SK-N-SH treated with all-trans-retinoic acid at 6 μM for 48 hours (cell line): Measurements from ENCODE around the gene DNAH14.
A peak's percentile ranks its signal among the peaks of the same experiment; 100 is the strongest.
"Not testable (repeated sequence)": the region's sequence is repeated elsewhere in the genome, so short reads cannot be mapped to it uniquely, and the experiment has no call there.

Experiments used
- ATAC-seq: fragments of 200-7000 bp; cut with Tn5 transposase; 3 replicates; pipeline ENCODE4 v1.9.1; 2020; ENCODE audit warnings: mild to moderate bottlenecking, moderate library complexity
- ARNTL ChIP-seq: fragments of 450-650 bp; formaldehyde crosslinking; IDR thresholded peaks from 2 replicates; pipeline ENCODE4 v1.5.0; 2020; ENCODE audit warnings: low read depth, mild to moderate bottlenecking, moderate library complexity, borderline replicate concordance
- BACH2 ChIP-seq: fragments of 250-450 bp; sonication (Bioruptor Pico); IDR thresholded peaks from 2 replicates; pipeline ENCODE4 v1.9.0; 2021; ENCODE audit warnings: mild to moderate bottlenecking, borderline replicate concordance
- CSDC2 ChIP-seq: fragments of 250-450 bp; sonication (Bioruptor Pico); IDR thresholded peaks from 2 replicates; pipeline ENCODE4 v1.5.0; 2020; ENCODE audit warnings: mild to moderate bottlenecking, moderate library complexity
- ESRRG ChIP-seq: fragments of 250-450 bp; sonication (Bioruptor Pico); IDR thresholded peaks from 2 replicates; pipeline ENCODE4 v1.6.1; 2021; ENCODE audit warnings: mild to moderate bottlenecking
- GLIS3 ChIP-seq: fragments of 250-450 bp; sonication (Bioruptor Pico); IDR thresholded peaks from 2 replicates; pipeline ENCODE4 v1.5.0; 2020; ENCODE audit warnings: mild to moderate bottlenecking, moderate library complexity
- ISL1 ChIP-seq: fragments of 250-450 bp; sonication (Bioruptor Pico); IDR thresholded peaks from 2 replicates; pipeline ENCODE4 v2.1.2; 2022; ENCODE audit warnings: mild to moderate bottlenecking, moderate library complexity
- OSR1 ChIP-seq: fragments of 250-450 bp; sonication (Bioruptor Pico); IDR thresholded peaks from 2 replicates; pipeline ENCODE4 v1.8.0; 2022; ENCODE audit warnings: moderate library complexity, mild to moderate bottlenecking, inconsistent platforms
- PPARA ChIP-seq: fragments of 250-450 bp; sonication (Bioruptor Pico); IDR thresholded peaks from 2 replicates; pipeline ENCODE4 v1.5.0; 2020; ENCODE audit warnings: mild to moderate bottlenecking, borderline replicate concordance
- SNAI2 ChIP-seq: fragments of 250-450 bp; sonication (Bioruptor Pico); IDR thresholded peaks from 2 replicates; pipeline ENCODE4 v1.5.0; 2020; ENCODE audit warnings: mild to moderate bottlenecking, moderate library complexity
- TCF4 ChIP-seq: fragments of 250-450 bp; sonication (Bioruptor Pico); IDR thresholded peaks from 2 replicates; pipeline ENCODE4 v1.8.0; 2021; ENCODE audit warnings: mild to moderate bottlenecking, moderate library complexity, borderline replicate concordance
- TOX ChIP-seq: fragments of 250-450 bp; sonication (Bioruptor Pico); IDR thresholded peaks from 2 replicates; pipeline ENCODE4 v1.8.0; 2021; ENCODE audit warnings: mild to moderate bottlenecking, moderate library complexity, borderline replicate concordance
- ZC3H10 ChIP-seq: fragments of 250-450 bp; sonication (Bioruptor Pico); IDR thresholded peaks from 2 replicates; pipeline ENCODE4 v1.5.1; 2021; ENCODE audit warnings: mild to moderate bottlenecking, moderate library complexity
- ZFP3 ChIP-seq: fragments of 250-450 bp; sonication (Bioruptor Pico); IDR thresholded peaks from 2 replicates; pipeline ENCODE4 v1.5.0; 2020; ENCODE audit warnings: mild to moderate bottlenecking, moderate library complexity
- ZFP30 ChIP-seq: fragments of 450-650 bp; formaldehyde crosslinking; IDR thresholded peaks from 2 replicates; pipeline ENCODE4 v1.5.0; 2022; ENCODE audit warnings: mild to moderate bottlenecking, moderate library complexity
- ZNF565 ChIP-seq: fragments of 450-650 bp; formaldehyde crosslinking; conservative IDR thresholded peaks from 2 replicates; pipeline ENCODE4 v1.5.0; 2020; ENCODE audit warnings: low read depth, mild to moderate bottlenecking, moderate library complexity
- ZNF70 ChIP-seq: fragments of 450-650 bp; formaldehyde crosslinking; IDR thresholded peaks from 2 replicates; pipeline ENCODE4 v1.5.0; 2020; ENCODE audit warnings: mild to moderate bottlenecking, moderate library complexity
- ZNF8 ChIP-seq: fragments of 450-650 bp; formaldehyde crosslinking; IDR thresholded peaks from 2 replicates; pipeline ENCODE4 v1.5.0; 2020; ENCODE audit warnings: mild to moderate bottlenecking, moderate library complexity
- TF ChIP-seq, protein P1 (sequence below): fragments of 250-450 bp; sonication (Bioruptor Pico); IDR thresholded peaks from 2 replicates; pipeline ENCODE4 v1.5.1; 2020; ENCODE audit warnings: low read depth, mild to moderate bottlenecking, moderate library complexity
- TF ChIP-seq, protein P2 (sequence below): fragments of 250-450 bp; sonication (Bioruptor Pico); IDR thresholded peaks from 2 replicates; pipeline ENCODE4 v1.8.0; 2020; ENCODE audit warnings: mild to moderate bottlenecking, moderate library complexity, borderline replicate concordance
- TF ChIP-seq, protein P3 (sequence below): fragments of 250-450 bp; sonication (Bioruptor Pico); IDR thresholded peaks from 2 replicates; pipeline ENCODE4 v1.8.0; 2021; ENCODE audit warnings: low read depth, mild to moderate bottlenecking, moderate library complexity, borderline replicate concordance
- TF ChIP-seq, protein P4 (sequence below): fragments of 250-450 bp; sonication (Bioruptor Pico); IDR thresholded peaks from 2 replicates; pipeline ENCODE4 v1.5.0; 2020; ENCODE audit warnings: mild to moderate bottlenecking, moderate library complexity
- TF ChIP-seq, protein P5 (sequence below): fragments of 250-450 bp; sonication (Bioruptor Pico); IDR thresholded peaks from 2 replicates; pipeline ENCODE4 v1.5.1; 2021; ENCODE audit warnings: mild to moderate bottlenecking, moderate library complexity

Gene DNAH14

DNA sequence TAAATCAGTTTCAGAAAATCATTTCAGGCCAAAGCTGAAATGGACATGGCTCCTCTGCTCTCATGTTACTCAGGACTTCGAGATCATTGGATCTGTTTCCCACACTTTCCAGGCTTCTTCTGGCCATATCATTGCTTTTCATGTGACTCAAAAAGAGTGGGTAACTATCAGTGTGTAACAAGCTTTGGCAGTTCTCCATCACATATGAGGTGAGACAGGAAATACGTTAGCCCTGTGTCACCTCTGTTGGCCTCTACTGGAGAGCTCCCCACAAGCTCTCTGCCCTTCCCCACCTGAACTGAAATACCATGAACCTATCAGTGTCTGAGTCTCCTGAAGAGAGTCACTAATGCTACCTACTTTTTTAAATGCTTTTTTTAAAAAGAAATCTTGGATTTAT lies 370.1 kb downstream of the DNAH14 start:
- no peak for TF ChIP-seq ZNF565
- TF ChIP-seq SNAI2 (CRISPR knock-in tag), result no peak
- TF ChIP-seq ARNTL (CRISPR knock-in tag), result no peak
- TF ChIP-seq TOX, result no peak
- no peak for TF ChIP-seq ESRRG (CRISPR knock-in tag)
- no peak for TF ChIP-seq GLIS3
- TF ChIP-seq TCF4 (CRISPR knock-in tag), result no peak
- TF ChIP-seq BACH2 (CRISPR knock-in tag), result no peak
- no peak for ATAC-seq

DNA sequence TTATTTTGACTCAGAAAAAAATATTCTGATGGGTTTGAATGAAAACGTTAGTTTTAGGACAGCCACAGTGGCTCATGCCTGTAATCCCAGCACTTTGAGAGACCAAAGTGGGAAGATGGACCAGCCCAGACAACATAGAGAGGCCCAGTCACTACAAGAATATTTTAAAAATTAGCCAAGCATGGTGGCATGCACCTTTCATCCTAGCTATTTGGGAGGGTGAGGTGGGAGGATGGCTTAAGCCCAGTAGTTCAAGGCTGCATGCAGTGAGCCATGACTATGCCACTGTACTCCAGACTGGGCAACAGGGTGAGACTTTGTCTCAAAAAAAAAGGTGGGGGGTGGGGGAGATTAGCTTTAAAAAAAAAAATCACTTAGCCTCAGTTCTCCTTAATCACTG lies 370.9 kb downstream of the DNAH14 start:
- TF ChIP-seq, protein P1, sequence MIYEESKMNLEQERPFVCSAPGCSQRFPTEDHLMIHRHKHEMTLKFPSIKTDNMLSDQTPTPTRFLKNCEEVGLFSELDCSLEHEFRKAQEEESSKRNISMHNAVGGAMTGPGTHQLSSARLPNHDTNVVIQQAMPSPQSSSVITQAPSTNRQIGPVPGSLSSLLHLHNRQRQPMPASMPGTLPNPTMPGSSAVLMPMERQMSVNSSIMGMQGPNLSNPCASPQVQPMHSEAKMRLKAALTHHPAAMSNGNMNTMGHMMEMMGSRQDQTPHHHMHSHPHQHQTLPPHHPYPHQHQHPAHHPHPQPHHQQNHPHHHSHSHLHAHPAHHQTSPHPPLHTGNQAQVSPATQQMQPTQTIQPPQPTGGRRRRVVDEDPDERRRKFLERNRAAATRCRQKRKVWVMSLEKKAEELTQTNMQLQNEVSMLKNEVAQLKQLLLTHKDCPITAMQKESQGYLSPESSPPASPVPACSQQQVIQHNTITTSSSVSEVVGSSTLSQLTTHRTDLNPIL (CRISPR knock-in tag), result no peak
- TF ChIP-seq TCF4 (CRISPR knock-in tag) (no peak), GLIS3 (no peak), ZC3H10 (CRISPR knock-in tag) (no peak)
- no peak for ATAC-seq

DNA sequence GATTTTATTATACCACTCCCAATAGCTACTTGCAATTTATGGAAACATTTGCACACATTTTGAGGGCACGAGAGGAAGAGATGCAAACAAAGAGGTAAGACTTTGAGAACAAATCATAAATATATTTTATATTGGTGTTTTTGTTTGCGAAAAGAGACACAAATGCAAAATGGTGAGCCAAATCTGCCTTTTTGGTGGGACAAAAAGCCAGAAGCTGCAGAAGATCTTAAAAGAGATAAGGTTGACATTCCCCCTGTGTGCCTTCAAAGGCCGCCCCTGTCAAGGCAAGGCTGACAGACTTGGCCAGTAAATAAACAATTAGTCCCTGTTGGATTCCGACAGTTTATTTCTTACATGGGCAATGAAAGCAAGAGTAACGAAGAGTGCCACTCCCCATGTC lies 375.5 kb downstream of the DNAH14 start:
- TF ChIP-seq PPARA (CRISPR knock-in tag) (no peak), OSR1 (CRISPR knock-in tag) (no peak), SNAI2 (CRISPR knock-in tag) (no peak), ARNTL (CRISPR knock-in tag) (no peak), ESRRG (CRISPR knock-in tag) (no peak), BACH2 (CRISPR knock-in tag) (no peak), ZFP3 (no peak), CSDC2 (no peak), TCF4 (CRISPR knock-in tag) (no peak), ZNF70 (no peak), ZC3H10 (CRISPR knock-in tag) (no peak), ISL1 (CRISPR knock-in tag) (no peak), ZNF8 (CRISPR knock-in tag) (no peak), ZFP30 (CRISPR knock-in tag) (no peak)
- TF ChIP-seq, protein P2, sequence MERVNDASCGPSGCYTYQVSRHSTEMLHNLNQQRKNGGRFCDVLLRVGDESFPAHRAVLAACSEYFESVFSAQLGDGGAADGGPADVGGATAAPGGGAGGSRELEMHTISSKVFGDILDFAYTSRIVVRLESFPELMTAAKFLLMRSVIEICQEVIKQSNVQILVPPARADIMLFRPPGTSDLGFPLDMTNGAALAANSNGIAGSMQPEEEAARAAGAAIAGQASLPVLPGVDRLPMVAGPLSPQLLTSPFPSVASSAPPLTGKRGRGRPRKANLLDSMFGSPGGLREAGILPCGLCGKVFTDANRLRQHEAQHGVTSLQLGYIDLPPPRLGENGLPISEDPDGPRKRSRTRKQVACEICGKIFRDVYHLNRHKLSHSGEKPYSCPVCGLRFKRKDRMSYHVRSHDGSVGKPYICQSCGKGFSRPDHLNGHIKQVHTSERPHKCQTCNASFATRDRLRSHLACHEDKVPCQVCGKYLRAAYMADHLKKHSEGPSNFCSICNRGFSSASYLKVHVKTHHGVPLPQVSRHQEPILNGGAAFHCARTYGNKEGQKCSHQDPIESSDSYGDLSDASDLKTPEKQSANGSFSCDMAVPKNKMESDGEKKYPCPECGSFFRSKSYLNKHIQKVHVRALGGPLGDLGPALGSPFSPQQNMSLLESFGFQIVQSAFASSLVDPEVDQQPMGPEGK (CRISPR knock-in tag), result no peak
- TF ChIP-seq, protein P1 (CRISPR knock-in tag), result no peak
- ATAC-seq, result no peak

DNA sequence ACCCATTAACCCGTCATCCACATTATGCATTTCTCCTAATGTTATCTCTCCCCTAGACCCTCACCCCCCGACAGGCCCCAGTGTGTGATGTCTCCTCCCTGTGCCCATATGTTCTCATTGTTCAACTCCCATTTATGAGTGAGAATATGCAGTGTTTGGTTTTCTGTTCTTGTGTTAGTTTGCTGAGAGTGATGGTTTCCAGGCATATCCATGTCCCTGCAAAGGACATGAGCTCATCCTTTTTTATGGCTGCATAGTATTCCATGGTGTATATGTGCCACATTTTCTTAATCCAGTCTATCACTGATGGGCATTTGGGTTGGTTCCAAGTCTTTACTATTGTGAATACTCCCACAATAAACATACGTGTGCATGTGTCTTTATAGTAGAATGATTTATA lies 381.1 kb downstream of the DNAH14 start:
- not testable (repeated sequence) for ATAC-seq

DNA sequence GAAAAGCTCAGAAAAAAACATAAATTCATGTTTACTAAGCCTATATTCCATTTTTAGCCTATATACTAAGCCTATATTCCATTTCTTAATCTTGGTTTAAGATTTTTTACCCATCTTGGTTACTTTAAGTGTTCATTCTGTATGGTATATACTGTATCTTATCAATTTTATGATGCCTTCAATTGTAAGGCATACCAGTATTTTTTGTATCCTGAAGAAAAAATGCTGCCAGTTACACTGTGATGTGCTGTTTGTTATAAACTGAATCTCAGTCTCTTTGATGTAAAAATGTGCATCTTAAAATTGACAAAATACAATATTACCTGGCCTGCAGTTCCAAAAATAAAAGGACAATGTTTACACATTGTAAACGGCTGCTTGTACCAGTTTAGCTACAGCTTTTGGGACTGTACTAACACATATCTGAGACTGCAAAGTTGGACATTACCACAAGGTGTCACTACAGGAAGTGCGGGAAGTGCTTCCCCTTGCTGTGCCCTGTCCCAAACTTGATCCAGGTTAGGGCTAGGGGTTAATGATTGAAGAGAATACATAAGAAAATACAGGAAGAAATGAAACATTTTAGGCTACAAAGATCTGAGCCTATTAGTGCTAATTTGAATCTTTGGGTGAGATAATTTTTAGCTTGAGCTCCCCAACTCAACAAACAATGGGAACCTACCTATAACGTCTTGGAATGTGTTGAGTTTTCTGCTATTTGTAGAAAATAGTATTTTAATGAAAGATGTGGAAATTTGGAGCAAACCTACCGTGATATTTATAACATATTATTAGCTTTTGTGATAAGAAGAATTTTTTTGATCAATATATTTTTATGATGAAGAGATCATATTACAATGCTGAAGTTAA lies 389.5 kb downstream of the DNAH14 start:
- ATAC-seq, result peak; percentile 99
- no peak for TF ChIP-seq ZNF8 (CRISPR knock-in tag)
- no peak for TF ChIP-seq CSDC2
- TF ChIP-seq, protein P3, sequence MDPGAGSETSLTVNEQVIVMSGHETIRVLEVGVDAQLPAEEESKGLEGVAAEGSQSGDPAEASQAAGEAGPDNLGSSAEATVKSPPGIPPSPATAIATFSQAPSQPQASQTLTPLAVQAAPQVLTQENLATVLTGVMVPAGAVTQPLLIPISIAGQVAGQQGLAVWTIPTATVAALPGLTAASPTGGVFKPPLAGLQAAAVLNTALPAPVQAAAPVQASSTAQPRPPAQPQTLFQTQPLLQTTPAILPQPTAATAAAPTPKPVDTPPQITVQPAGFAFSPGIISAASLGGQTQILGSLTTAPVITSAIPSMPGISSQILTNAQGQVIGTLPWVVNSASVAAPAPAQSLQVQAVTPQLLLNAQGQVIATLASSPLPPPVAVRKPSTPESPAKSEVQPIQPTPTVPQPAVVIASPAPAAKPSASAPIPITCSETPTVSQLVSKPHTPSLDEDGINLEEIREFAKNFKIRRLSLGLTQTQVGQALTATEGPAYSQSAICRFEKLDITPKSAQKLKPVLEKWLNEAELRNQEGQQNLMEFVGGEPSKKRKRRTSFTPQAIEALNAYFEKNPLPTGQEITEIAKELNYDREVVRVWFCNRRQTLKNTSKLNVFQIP (CRISPR knock-in tag), result no peak
- no peak for TF ChIP-seq ISL1 (CRISPR knock-in tag)
- no peak for TF ChIP-seq ARNTL (CRISPR knock-in tag)
- no peak for TF ChIP-seq BACH2 (CRISPR knock-in tag)
- TF ChIP-seq GLIS3, result no peak
- TF ChIP-seq ESRRG (CRISPR knock-in tag), result no peak
- no peak for TF ChIP-seq SNAI2 (CRISPR knock-in tag)
- TF ChIP-seq TCF4 (CRISPR knock-in tag), result no peak
- TF ChIP-seq, protein P4, sequence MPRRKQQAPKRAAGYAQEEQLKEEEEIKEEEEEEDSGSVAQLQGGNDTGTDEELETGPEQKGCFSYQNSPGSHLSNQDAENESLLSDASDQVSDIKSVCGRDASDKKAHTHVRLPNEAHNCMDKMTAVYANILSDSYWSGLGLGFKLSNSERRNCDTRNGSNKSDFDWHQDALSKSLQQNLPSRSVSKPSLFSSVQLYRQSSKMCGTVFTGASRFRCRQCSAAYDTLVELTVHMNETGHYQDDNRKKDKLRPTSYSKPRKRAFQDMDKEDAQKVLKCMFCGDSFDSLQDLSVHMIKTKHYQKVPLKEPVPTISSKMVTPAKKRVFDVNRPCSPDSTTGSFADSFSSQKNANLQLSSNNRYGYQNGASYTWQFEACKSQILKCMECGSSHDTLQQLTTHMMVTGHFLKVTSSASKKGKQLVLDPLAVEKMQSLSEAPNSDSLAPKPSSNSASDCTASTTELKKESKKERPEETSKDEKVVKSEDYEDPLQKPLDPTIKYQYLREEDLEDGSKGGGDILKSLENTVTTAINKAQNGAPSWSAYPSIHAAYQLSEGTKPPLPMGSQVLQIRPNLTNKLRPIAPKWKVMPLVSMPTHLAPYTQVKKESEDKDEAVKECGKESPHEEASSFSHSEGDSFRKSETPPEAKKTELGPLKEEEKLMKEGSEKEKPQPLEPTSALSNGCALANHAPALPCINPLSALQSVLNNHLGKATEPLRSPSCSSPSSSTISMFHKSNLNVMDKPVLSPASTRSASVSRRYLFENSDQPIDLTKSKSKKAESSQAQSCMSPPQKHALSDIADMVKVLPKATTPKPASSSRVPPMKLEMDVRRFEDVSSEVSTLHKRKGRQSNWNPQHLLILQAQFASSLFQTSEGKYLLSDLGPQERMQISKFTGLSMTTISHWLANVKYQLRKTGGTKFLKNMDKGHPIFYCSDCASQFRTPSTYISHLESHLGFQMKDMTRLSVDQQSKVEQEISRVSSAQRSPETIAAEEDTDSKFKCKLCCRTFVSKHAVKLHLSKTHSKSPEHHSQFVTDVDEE (CRISPR knock-in tag), result no peak
- no peak for TF ChIP-seq ZFP30 (CRISPR knock-in tag)
- no peak for TF ChIP-seq OSR1 (CRISPR knock-in tag)
- no peak for TF ChIP-seq PPARA (CRISPR knock-in tag)
- TF ChIP-seq, protein P5, sequence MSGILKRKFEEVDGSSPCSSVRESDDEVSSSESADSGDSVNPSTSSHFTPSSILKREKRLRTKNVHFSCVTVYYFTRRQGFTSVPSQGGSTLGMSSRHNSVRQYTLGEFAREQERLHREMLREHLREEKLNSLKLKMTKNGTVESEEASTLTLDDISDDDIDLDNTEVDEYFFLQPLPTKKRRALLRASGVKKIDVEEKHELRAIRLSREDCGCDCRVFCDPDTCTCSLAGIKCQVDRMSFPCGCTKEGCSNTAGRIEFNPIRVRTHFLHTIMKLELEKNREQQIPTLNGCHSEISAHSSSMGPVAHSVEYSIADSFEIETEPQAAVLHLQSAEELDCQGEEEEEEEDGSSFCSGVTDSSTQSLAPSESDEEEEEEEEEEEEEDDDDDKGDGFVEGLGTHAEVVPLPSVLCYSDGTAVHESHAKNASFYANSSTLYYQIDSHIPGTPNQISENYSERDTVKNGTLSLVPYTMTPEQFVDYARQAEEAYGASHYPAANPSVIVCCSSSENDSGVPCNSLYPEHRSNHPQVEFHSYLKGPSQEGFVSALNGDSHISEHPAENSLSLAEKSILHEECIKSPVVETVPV (CRISPR knock-in tag), result no peak
